Endothelial cell (in vitro differentiated cells): Measurements from ENCODE around the gene SCN2B. TPM values are rescaled to one million over a fixed set of nuclear protein-coding genes. Genes with fewer than 3 reads are reported as not detected.

Experiments
- DNase-seq: peaks from one replicate; pipeline ENCODE4 v3.0.0; 2021; ENCODE audit warnings: low spot score
- H3K27ac Mint-ChIP-seq: one replicate; pipeline ENCODE4 v1.8.0; 2021; ENCODE audit warnings: mixed read lengths, inconsistent platforms; ENCODE audit not compliant: unreplicated experiment
- H3K27me3 Mint-ChIP-seq: one replicate; pipeline ENCODE4 v1.8.0; 2021; ENCODE audit warnings: mild to moderate bottlenecking, moderate library complexity, mixed read lengths, inconsistent platforms; ENCODE audit not compliant: unreplicated experiment
- H3K36me3 Mint-ChIP-seq: one replicate; pipeline ENCODE4 v1.8.0; 2021; ENCODE audit warnings: mild to moderate bottlenecking, low read depth, mixed read lengths, inconsistent platforms; ENCODE audit not compliant: unreplicated experiment
- H3K4me1 Mint-ChIP-seq: one replicate; pipeline ENCODE4 v1.8.0; 2021; ENCODE audit warnings: mild to moderate bottlenecking, mixed read lengths, inconsistent platforms; ENCODE audit not compliant: unreplicated experiment
- H3K4me3 Mint-ChIP-seq: one replicate; pipeline ENCODE4 v1.8.0; 2021; ENCODE audit warnings: mild to moderate bottlenecking, mixed read lengths, inconsistent platforms; ENCODE audit not compliant: unreplicated experiment
- H3K9me3 Mint-ChIP-seq: one replicate; pipeline ENCODE4 v1.8.0; 2021; ENCODE audit warnings: mixed read lengths, inconsistent platforms; ENCODE audit not compliant: unreplicated experiment
- total RNA-seq: library from RNA; stranded (reverse); fragmentation: NEBNext Ultra II Directional; extraction: Animal tissue kit (Norgen Biotek cat#: 25700); gene quantifications from one replicate; pipeline ENCODE4 v1.2.1, GENCODE V29; 2021; ENCODE audit not compliant: unreplicated experiment
- TF ChIP-seq, protein P1 (sequence below): fragments of 200-600 bp; sonication (generic); IDR thresholded peaks from one replicate; pipeline ENCODE4 v1.5.0; 2021; ENCODE audit warnings: antibody characterized with exemption; ENCODE audit not compliant: unreplicated experiment

Gene SCN2B
- total RNA-seq, 1 donor from 2014 or later: not detected

- DNase-seq: no peak
- Mint-ChIP-seq H3K9me3 (no peaks in the 10 kb centered on the region), H3K4me1 (peaks cover 9% of the 10 kb centered on the region), H3K27me3 (no peaks in the 10 kb centered on the region), H3K4me3 (no peak overlapping the region), H3K27ac (no peak overlapping the region), H3K36me3 (no peaks in the 10 kb centered on the region)
- TF ChIP-seq, protein P1, sequence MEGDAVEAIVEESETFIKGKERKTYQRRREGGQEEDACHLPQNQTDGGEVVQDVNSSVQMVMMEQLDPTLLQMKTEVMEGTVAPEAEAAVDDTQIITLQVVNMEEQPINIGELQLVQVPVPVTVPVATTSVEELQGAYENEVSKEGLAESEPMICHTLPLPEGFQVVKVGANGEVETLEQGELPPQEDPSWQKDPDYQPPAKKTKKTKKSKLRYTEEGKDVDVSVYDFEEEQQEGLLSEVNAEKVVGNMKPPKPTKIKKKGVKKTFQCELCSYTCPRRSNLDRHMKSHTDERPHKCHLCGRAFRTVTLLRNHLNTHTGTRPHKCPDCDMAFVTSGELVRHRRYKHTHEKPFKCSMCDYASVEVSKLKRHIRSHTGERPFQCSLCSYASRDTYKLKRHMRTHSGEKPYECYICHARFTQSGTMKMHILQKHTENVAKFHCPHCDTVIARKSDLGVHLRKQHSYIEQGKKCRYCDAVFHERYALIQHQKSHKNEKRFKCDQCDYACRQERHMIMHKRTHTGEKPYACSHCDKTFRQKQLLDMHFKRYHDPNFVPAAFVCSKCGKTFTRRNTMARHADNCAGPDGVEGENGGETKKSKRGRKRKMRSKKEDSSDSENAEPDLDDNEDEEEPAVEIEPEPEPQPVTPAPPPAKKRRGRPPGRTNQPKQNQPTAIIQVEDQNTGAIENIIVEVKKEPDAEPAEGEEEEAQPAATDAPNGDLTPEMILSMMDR: no peak
Observed at GRCh38 chr11:118202599-118203422, 26.4 kb upstream of the SCN2B start.

DNA sequence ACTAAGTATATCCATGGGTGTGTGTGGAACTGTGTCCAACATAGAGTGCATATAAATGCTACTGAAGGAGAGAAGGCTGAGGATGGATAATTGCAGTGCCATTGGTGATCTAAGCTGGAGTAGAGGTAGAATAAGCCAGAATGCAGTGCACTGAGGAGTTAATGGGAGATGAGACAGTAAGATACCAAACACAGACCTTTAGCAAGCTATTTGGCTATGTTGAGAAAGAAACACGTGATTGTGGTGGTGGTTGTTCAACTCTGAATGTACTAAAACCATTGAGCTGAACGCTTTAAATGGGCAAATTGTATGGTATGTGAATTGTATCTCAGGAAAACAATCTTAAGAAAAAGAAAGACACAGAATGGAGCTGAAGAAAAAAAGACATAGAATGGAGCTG is 25.5 kb upstream of the SCN2B start:
- Mint-ChIP-seq H3K4me1 (peaks cover 9% of the 10 kb centered on the region), H3K4me3 (no peak overlapping the region), H3K27ac (no peak overlapping the region), H3K27me3 (no peaks in the 10 kb centered on the region), H3K36me3 (no peaks in the 10 kb centered on the region), H3K9me3 (no peaks in the 10 kb centered on the region)
- TF ChIP-seq, protein P1: no peak
- DNase-seq: no peak

- DNase-seq: no peak
- Mint-ChIP-seq H3K4me1 (peaks cover 3% of the 10 kb centered on the region), H3K27me3 (no peaks in the 10 kb centered on the region), H3K9me3 (no peaks in the 10 kb centered on the region), H3K36me3 (no peaks in the 10 kb centered on the region), H3K27ac (no peak overlapping the region), H3K4me3 (no peak overlapping the region)
- TF ChIP-seq, protein P1: no peak
Observed at GRCh38 chr11:118200901-118201680, 24.7 kb upstream of the SCN2B start.

DNA sequence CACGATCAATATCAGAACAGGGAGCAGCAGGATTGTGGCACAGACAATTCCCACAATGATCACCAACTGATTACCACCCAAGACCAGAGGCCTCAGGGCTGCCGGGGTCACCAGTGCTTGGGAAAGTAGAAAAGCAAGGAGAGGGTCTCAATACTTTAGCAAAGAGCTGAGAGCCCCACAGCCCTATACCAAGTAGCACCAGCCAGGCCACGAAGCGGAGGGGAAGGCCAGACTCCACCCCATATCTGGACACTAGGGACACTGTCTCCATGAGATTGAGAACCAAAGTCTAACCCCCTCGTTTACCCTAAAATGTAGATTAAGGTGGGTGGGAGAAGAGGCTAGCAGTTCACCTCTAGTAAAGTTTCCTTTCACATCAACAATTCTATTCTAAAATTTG is 24.1 kb upstream of the SCN2B start:
- TF ChIP-seq, protein P1: no peak
- Mint-ChIP-seq H3K36me3 (no peaks in the 10 kb centered on the region), H3K27ac (no peak overlapping the region), H3K27me3 (no peaks in the 10 kb centered on the region), H3K9me3 (no peaks in the 10 kb centered on the region), H3K4me3 (no peak overlapping the region), H3K4me1 (peaks cover 3% of the 10 kb centered on the region)
- DNase-seq: no peak

- no peaks in the 10 kb centered on the region for H3K9me3 Mint-ChIP-seq
- H3K4me1 Mint-ChIP-seq: peaks cover 3% of the 10 kb centered on the region
- TF ChIP-seq, protein P1: no peak
- H3K4me3 Mint-ChIP-seq: no peak overlapping the region
- no peak overlapping the region for H3K27ac Mint-ChIP-seq
- no peak for DNase-seq
- no peaks in the 10 kb centered on the region for H3K36me3 Mint-ChIP-seq
- no peaks in the 10 kb centered on the region for H3K27me3 Mint-ChIP-seq
Observed at GRCh38 chr11:118199135-118199534, 22.7 kb upstream of the SCN2B start.
